ENCODE data around the gene IGSF8. TPM values are rescaled to one million over a fixed set of nuclear protein-coding genes. Genes with fewer than 3 reads are reported as not detected.

Gene IGSF8
- total RNA-seq, 1 experiment from 2014 or later, result 101 TPM

- DNase-seq (ENCODE audit: low spot score) (no peak), ATAC-seq (no peak)
- CTCF ChIA-PET, result interaction anchor here (1.2 to 6.5 kb wide), 15 partner anchors 11 to 319 kb away, joined by 3 to 170 read pairs (median 13); partner anchors contain the start of gene ATP1A2
- Mint-ChIP-seq H3K4me3 (peak overlapping the region; percentile 87), H3K36me3 (peaks cover 16% of the 10 kb centered on the region), H3K27ac (peak overlapping the region; percentile 87), H3K27me3 (ENCODE audit: low read depth) (peaks cover 5% of the 10 kb centered on the region; the same call in 1 of the 2 replicates), H3K4me1 (peaks cover 57% of the 10 kb centered on the region), H3K9me3 (no peaks in the 10 kb centered on the region)
- TF ChIP-seq TP53 (CRISPR knock-in tag; IDR thresholded peaks at IDR 0.05) (no peak), ZNF263 (CRISPR knock-in tag; IDR thresholded peaks at IDR 0.05; ENCODE audit: low read depth) (no peak), CREM (CRISPR knock-in tag; IDR thresholded peaks at IDR 0.05) (0 out of 2 replicates have a peak, but pooled peaks have one; percentile 21), ZNF396 (CRISPR knock-in tag; IDR thresholded peaks at IDR 0.05; ENCODE audit: borderline replicate concordance) (no peak), PREB (CRISPR knock-in tag; IDR thresholded peaks at IDR 0.05; ENCODE audit: borderline replicate concordance) (no peak)
- TF ChIP-seq, protein P1, sequence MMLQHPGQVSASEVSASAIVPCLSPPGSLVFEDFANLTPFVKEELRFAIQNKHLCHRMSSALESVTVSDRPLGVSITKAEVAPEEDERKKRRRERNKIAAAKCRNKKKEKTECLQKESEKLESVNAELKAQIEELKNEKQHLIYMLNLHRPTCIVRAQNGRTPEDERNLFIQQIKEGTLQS (CRISPR knock-in tag; conservative IDR thresholded peaks at IDR 0.05), result no peak
- POLR2A ChIA-PET, result interaction anchor here (0.8 to 2.1 kb wide), 5 partner anchors 9 to 165 kb away, joined by 3 to 6 read pairs (median 4); partner anchors contain the start of gene DCAF8
These were observed 1.1 kb downstream of the IGSF8 start for GRCh38 chr1:160097151-160097910.

- peak overlapping the region; percentile 87 for H3K27ac Mint-ChIP-seq
- TF ChIP-seq NR3C1 (CRISPR knock-in tag; conservative IDR thresholded peaks at IDR 0.05; ENCODE audit: low read depth) (no peak), KAT7 (CRISPR knock-in tag; IDR thresholded peaks at IDR 0.05; ENCODE audit: borderline replicate concordance) (0 out of 2 replicates have a peak, but pooled peaks have one; percentile 64)
- H3K36me3 Mint-ChIP-seq, result peaks cover 22% of the 10 kb centered on the region
- peaks cover 50% of the 10 kb centered on the region for H3K4me1 Mint-ChIP-seq
- H3K4me3 Mint-ChIP-seq, result peak overlapping the region; percentile 87
- no peak for ATAC-seq
- DNase-seq (ENCODE audit: low spot score), result no peak
- no peaks in the 10 kb centered on the region for H3K9me3 Mint-ChIP-seq
- ChIA-PET CTCF (interaction anchor here (0.7 to 6.5 kb wide), 19 partner anchors 11 to 320 kb away, joined by 3 to 170 read pairs (median 7); partner anchors contain the start of genes ATP1A2 and KCNJ9), POLR2A (interaction anchor here (1.3 kb wide), 1 partner anchor 9 kb away, joined by 4 read pairs; no protein-coding TSS in a partner anchor)
- H3K27me3 Mint-ChIP-seq (ENCODE audit: low read depth), result peaks cover 5% of the 10 kb centered on the region; the same call in 1 of the 2 replicates
These were observed 1.9 kb downstream of the IGSF8 start for GRCh38 chr1:160096274-160097116.

DNA sequence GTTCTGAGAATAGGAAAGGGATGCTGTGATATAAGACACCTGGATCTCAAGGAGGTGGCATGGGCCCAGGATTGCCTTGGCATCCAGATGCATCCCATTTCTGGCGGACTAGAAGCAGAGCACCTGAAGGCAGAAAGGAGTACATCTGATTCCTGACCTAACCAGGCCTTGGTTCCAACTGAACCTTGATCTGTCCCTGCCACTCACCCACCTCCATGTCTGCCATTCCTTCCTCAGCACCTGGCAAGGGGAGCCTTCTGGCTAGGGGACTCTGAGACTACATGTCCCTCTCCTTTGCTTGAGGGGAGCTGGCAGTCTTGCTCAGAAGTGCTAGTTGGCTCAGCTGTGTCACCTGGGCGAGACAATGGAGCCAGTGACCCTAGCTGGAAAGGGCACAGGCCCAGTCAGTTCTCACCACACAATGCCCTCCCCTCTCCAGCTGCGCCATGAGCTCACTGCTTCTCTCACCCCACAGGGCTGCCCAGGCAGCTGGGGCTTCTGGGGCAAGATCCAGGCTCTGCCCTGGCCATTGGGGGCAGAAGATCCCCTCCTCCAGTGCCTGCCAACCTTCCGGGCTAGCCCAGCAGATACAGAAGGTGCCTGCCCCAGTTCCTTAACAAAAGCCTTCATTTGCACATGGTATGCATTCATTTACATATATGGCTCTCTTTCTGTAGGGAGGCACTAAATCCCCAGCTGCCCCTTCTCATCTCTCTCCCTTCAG lies 2.9 kb downstream of the IGSF8 start:
- CTCF ChIA-PET, result interaction anchor here (0.7 to 6.5 kb wide), 19 partner anchors 10 to 321 kb away, joined by 3 to 170 read pairs (median 7); partner anchors contain the start of genes ATP1A2 and KCNJ9
- peaks cover 51% of the 10 kb centered on the region for H3K4me1 Mint-ChIP-seq

DNA sequence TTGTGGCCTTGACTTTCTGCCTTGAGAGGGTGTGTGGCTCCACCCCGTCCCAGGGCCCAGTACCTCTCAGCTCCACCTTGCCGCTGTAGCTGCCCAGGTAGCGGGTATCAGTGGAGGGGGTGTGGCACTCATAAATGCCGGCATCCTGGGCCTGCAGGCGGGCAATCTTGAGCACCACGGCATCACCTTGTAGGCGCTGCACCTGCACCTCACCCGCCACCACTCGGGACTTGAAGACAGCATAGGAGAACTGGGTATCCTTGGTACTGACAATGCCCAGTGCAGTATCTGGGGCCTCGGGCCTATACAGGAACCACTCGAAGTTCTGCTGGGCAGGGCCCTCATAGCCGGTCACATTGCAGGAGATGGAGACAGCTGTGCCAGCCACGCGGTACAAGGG lies 3.6 kb downstream of the IGSF8 start:
- TF ChIP-seq, protein P2, sequence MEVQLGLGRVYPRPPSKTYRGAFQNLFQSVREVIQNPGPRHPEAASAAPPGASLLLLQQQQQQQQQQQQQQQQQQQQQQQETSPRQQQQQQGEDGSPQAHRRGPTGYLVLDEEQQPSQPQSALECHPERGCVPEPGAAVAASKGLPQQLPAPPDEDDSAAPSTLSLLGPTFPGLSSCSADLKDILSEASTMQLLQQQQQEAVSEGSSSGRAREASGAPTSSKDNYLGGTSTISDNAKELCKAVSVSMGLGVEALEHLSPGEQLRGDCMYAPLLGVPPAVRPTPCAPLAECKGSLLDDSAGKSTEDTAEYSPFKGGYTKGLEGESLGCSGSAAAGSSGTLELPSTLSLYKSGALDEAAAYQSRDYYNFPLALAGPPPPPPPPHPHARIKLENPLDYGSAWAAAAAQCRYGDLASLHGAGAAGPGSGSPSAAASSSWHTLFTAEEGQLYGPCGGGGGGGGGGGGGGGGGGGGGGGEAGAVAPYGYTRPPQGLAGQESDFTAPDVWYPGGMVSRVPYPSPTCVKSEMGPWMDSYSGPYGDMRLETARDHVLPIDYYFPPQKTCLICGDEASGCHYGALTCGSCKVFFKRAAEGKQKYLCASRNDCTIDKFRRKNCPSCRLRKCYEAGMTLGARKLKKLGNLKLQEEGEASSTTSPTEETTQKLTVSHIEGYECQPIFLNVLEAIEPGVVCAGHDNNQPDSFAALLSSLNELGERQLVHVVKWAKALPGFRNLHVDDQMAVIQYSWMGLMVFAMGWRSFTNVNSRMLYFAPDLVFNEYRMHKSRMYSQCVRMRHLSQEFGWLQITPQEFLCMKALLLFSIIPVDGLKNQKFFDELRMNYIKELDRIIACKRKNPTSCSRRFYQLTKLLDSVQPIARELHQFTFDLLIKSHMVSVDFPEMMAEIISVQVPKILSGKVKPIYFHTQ (CRISPR knock-in tag; IDR thresholded peaks at IDR 0.05), result no peak
- TF ChIP-seq ZNF232 (CRISPR knock-in tag; IDR thresholded peaks at IDR 0.05) (no peak), NFE2L1 (CRISPR knock-in tag; IDR thresholded peaks at IDR 0.05) (no peak), NR1H2 (CRISPR knock-in tag; IDR thresholded peaks at IDR 0.05) (no peak)
- H3K27ac Mint-ChIP-seq, result no peak overlapping the region; the same call in 1 of the 2 replicates
- H3K4me3 Mint-ChIP-seq, result no peak overlapping the region
- peaks cover 5% of the 10 kb centered on the region; the same call in 1 of the 2 replicates for H3K27me3 Mint-ChIP-seq (ENCODE audit: low read depth)
- H3K9me3 Mint-ChIP-seq, result no peaks in the 10 kb centered on the region
- H3K4me1 Mint-ChIP-seq, result peaks cover 51% of the 10 kb centered on the region
- ChIA-PET CTCF (interaction anchor here (1.7 to 6.5 kb wide), 7 partner anchors 9 to 125 kb away, joined by 7 to 170 read pairs (median 17); partner anchors contain the start of gene KCNJ9), POLR2A (interaction anchor here (1.5 kb wide), 1 partner anchor 9 kb away, joined by 5 read pairs; no protein-coding TSS in a partner anchor)
- DNase-seq (ENCODE audit: low spot score) (no peak), ATAC-seq (no peak)
- peaks cover 22% of the 10 kb centered on the region for H3K36me3 Mint-ChIP-seq

More for the DNA sequence above, 2.9 kb downstream of the IGSF8 start:
- TF ChIP-seq MXD4 (CRISPR knock-in tag; IDR thresholded peaks at IDR 0.05; ENCODE audit: borderline replicate concordance), result no peak
- TF ChIP-seq SP1 (CRISPR knock-in tag; conservative IDR thresholded peaks at IDR 0.05), result peak; percentile 50; the same call in 1 of the 2 replicates
- 0 out of 2 replicates have a peak, but pooled peaks have one; percentile 34 for TF ChIP-seq ZBTB21 (CRISPR knock-in tag; IDR thresholded peaks at IDR 0.05; ENCODE audit: borderline replicate concordance)
- POLR2A ChIA-PET, result interaction anchor here (1.3 to 1.5 kb wide), 2 partner anchors 8 to 10 kb away, joined by 4 to 5 read pairs; no protein-coding TSS in a partner anchor
- DNase-seq (ENCODE audit: low spot score) (peak; percentile 58), ATAC-seq (peak; percentile 60)
- H3K27ac Mint-ChIP-seq, result peak overlapping the region; percentile 87
- peak overlapping the region; percentile 87 for H3K4me3 Mint-ChIP-seq
- H3K36me3 Mint-ChIP-seq, result peaks cover 22% of the 10 kb centered on the region
- peaks cover 5% of the 10 kb centered on the region; the same call in 1 of the 2 replicates for H3K27me3 Mint-ChIP-seq (ENCODE audit: low read depth)
- no peaks in the 10 kb centered on the region for H3K9me3 Mint-ChIP-seq

Data from WTC11 (cell line).